Measurements from ENCODE around the gene ALDH7A1.

ALDH7A1 gene

DNA sequence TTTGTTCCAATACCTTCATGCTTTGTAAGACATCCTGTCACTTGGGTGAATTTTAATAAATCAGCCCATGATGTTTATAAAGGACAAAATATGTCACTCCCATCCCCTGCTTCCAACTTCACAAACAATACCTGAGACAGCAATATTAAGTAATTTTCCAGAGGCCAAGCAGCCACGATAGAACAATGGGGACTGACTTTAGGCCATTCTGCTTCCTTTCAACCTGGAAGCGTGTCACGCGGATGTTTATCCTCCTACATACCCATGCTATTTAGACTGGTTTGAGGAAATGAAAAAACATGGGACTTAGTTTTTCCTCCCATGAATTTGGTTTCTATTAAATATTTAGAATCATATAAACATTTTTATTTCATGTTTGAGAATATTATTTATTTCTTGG lies 88.9 kb downstream of the ALDH7A1 start:
- Histone ChIP-seq H3K9me3 (ENCODE audit: low read depth, low read length) (no peaks in the 10 kb centered on the region), H3K9ac (ENCODE audit: insufficient read length) (no peak overlapping the region), H3K4me3 (no peak overlapping the region), H3K36me3 (ENCODE audit: insufficient read depth, low read length) (no peaks in the 10 kb centered on the region), H3K27ac (no peak overlapping the region)
- no peak for DNase-seq (ENCODE audit: low read depth, low spot score)
- no peak for TF ChIP-seq EZH2 (IDR thresholded peaks at IDR 0.05)

DNA sequence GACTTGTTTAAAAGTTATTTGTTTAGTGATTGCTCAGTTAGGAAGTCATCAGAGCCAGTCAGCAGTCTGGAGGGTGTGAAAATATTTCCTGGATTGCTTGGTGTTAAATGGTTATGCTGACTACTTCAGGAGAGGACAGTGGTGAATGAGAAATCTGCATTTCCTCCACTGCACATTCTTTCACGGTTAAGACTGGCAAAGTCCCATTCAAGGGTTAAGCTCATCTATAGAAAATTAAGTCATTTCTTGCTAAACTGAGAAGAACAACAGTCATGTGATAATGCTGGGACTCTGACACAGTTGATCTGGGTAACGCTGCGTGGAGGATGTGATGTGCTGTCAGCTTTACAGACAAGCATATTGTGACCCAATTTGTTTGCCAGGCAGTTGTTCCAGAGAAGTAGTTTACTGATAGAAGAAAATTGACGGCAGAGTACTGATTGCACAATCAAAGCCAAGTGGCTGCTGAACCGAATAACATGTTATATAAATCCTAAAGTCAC lies 91.4 kb downstream of the ALDH7A1 start:
- TF ChIP-seq POLR2AphosphoS5 (IDR thresholded peaks at IDR 0.05; ENCODE audit: borderline replicate concordance, low read depth, low read length) (no peak), EZH2 (IDR thresholded peaks at IDR 0.05) (no peak), FOXP2 (optimal IDR thresholded peaks at IDR 0.05; ENCODE audit: control extremely low read depth, extremely low read length, insufficient read depth) (no peak)
- H3K9ac ChIP-seq (ENCODE audit: insufficient read length), result no peak overlapping the region
- DNase-seq (ENCODE audit: low read depth, low spot score), result no peak
- H3K36me3 ChIP-seq (ENCODE audit: insufficient read depth, low read length), result no peaks in the 10 kb centered on the region
- no peak overlapping the region for H3K4me3 ChIP-seq
- no peak overlapping the region for H3K27ac ChIP-seq
- no peaks in the 10 kb centered on the region for H3K9me3 ChIP-seq (ENCODE audit: low read depth, low read length)

DNA sequence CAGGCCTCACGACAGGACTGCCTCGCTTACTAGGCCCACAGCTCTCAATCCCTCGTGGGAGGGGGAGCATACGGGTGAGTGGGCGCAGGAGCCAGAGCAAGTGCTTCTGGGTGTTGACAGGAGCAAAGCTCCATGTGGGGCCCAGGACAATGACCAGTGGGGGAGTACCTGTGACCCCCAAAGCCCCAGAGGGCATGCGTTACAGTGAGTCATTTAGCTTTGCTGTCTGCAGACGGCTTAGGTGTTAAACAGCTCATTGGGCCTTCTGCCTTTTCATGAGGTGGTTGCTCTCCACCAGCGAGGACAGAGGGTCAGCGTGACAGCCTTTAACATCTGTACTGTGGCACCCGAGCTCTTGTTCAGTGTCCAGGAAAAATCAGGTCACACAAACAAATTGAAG lies 93.6 kb downstream of the ALDH7A1 start:
- Histone ChIP-seq H3K27ac (no peak overlapping the region), H3K9ac (ENCODE audit: insufficient read length) (no peak overlapping the region), H3K9me3 (ENCODE audit: low read depth, low read length) (no peaks in the 10 kb centered on the region), H3K36me3 (ENCODE audit: insufficient read depth, low read length) (no peaks in the 10 kb centered on the region), H3K4me3 (no peak overlapping the region)
- no peak for TF ChIP-seq EZH2 (IDR thresholded peaks at IDR 0.05)
- no peak for TF ChIP-seq FOXP2 (optimal IDR thresholded peaks at IDR 0.05; ENCODE audit: control extremely low read depth, extremely low read length, insufficient read depth)
- TF ChIP-seq POLR2AphosphoS5 (IDR thresholded peaks at IDR 0.05; ENCODE audit: borderline replicate concordance, low read depth, low read length), result no peak
- no peak for DNase-seq (ENCODE audit: low read depth, low spot score)

DNA sequence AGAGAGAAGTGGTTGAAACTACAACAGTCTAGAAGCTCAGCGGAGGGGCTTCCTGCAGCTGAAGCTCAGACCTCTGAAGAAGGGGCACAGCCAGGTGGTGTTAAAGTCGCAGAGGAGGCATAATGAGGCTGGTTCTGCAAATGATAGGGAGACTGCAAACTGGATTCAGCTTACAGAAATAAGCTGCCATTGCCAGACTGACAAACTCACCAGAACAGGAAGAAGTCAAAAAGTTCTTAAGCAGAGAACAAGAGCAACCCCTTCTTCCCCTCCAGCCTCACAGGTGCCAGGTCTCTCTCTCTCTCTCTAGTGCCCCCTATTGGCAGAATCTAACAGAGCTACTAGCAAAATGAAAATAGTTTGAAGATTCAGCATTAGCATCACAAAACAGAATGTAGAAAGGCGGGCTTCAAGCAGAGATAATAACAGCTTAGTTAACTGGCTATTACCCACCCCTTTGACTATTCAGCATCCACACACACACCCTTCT lies 95.1 kb downstream of the ALDH7A1 start:
- H3K27ac ChIP-seq, result no peak overlapping the region
- H3K4me3 ChIP-seq, result no peak overlapping the region
- H3K9me3 ChIP-seq (ENCODE audit: low read depth, low read length), result no peaks in the 10 kb centered on the region
- TF ChIP-seq FOXP2 (optimal IDR thresholded peaks at IDR 0.05; ENCODE audit: control extremely low read depth, extremely low read length, insufficient read depth), result no peak
- TF ChIP-seq EZH2 (IDR thresholded peaks at IDR 0.05), result no peak
- TF ChIP-seq POLR2AphosphoS5 (IDR thresholded peaks at IDR 0.05; ENCODE audit: borderline replicate concordance, low read depth, low read length), result no peak
- no peak for DNase-seq (ENCODE audit: low read depth, low spot score)
- H3K9ac ChIP-seq (ENCODE audit: insufficient read length), result no peak overlapping the region
- H3K36me3 ChIP-seq (ENCODE audit: insufficient read depth, low read length), result no peaks in the 10 kb centered on the region

DNA sequence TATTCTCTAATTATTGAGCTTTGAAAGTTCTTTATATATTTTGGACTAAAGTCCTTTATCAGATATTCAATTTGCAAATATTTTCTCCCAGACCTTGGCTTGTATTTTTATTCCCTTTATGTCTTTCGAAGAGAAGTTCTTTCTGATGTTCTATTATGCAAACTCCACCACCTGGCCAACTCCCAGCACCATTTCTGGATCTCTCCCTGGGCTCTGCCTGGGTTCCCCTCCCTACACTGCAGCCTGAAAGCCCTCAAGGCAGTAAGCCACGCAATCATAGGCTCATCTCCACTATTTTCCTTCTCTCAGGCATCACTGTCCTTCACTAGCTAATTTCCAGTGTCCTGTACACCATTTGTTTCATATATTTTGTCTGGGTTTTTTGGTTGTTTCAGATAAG lies 95.7 kb downstream of the ALDH7A1 start:
- H3K9me3 ChIP-seq (ENCODE audit: low read depth, low read length), result no peaks in the 10 kb centered on the region
- TF ChIP-seq POLR2AphosphoS5 (IDR thresholded peaks at IDR 0.05; ENCODE audit: borderline replicate concordance, low read depth, low read length) (no peak), FOXP2 (optimal IDR thresholded peaks at IDR 0.05; ENCODE audit: control extremely low read depth, extremely low read length, insufficient read depth) (no peak), EZH2 (IDR thresholded peaks at IDR 0.05) (no peak)
- no peak overlapping the region for H3K27ac ChIP-seq
- H3K9ac ChIP-seq (ENCODE audit: insufficient read length), result no peak overlapping the region
- H3K36me3 ChIP-seq (ENCODE audit: insufficient read depth, low read length), result no peaks in the 10 kb centered on the region
- DNase-seq (ENCODE audit: low read depth, low spot score), result no peak
- H3K4me3 ChIP-seq, result no peak overlapping the region

DNA sequence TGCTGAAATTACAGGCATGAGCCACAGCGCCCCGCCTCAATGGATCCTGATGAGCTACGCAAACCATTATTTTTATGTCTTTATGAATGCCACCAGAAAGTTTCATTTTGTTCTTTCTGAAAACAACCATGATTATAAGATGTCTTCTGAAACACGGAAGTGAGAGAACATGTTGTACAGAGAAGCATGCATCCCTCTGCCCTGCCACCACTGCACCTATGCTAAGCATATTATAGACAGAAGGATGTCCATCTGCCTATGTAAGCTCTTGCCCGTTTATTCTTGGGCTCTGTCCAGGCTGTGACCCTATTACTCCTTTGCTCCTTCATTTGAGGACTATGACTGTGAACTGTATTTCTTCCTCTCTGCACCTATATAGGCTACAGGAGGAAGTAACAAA lies 97.5 kb downstream of the ALDH7A1 start:
- DNase-seq (ENCODE audit: low read depth, low spot score), result no peak
- no peak overlapping the region for H3K4me3 ChIP-seq
- TF ChIP-seq EZH2 (IDR thresholded peaks at IDR 0.05), result no peak
- no peak for TF ChIP-seq POLR2AphosphoS5 (IDR thresholded peaks at IDR 0.05; ENCODE audit: borderline replicate concordance, low read depth, low read length)
- TF ChIP-seq FOXP2 (optimal IDR thresholded peaks at IDR 0.05; ENCODE audit: control extremely low read depth, extremely low read length, insufficient read depth), result no peak
- H3K27ac ChIP-seq, result no peak overlapping the region
- H3K9me3 ChIP-seq (ENCODE audit: low read depth, low read length), result no peaks in the 10 kb centered on the region
- H3K36me3 ChIP-seq (ENCODE audit: insufficient read depth, low read length), result no peaks in the 10 kb centered on the region
- H3K9ac ChIP-seq (ENCODE audit: insufficient read length), result no peak overlapping the region

DNA sequence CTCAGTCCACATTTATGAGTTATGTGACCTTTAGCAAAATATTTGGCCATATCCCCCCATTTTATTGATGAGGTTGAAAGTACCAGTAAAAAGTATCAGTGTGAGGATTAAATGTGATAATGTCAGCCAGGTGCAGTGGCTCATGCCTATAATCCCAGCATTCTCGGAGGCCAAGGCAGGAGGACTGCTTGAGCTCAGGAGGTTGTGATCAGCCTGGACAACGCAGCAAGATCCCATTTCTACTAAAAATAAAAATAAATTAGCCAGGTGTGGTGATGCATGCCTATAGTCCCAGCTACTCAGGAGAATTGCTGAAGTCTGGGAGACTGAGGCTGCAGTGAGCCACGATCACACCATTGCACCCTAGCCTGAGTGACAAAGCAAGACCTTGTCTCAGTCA lies 100.6 kb downstream of the ALDH7A1 start:
- no peaks in the 10 kb centered on the region for H3K36me3 ChIP-seq (ENCODE audit: insufficient read depth, low read length)
- TF ChIP-seq FOXP2 (optimal IDR thresholded peaks at IDR 0.05; ENCODE audit: control extremely low read depth, extremely low read length, insufficient read depth), result no peak
- no peaks in the 10 kb centered on the region for H3K9me3 ChIP-seq (ENCODE audit: low read depth, low read length)
- no peak overlapping the region for H3K9ac ChIP-seq (ENCODE audit: insufficient read length)
- no peak for DNase-seq (ENCODE audit: low read depth, low spot score)
- no peak overlapping the region for H3K4me3 ChIP-seq
- H3K27ac ChIP-seq, result no peak overlapping the region

DNA sequence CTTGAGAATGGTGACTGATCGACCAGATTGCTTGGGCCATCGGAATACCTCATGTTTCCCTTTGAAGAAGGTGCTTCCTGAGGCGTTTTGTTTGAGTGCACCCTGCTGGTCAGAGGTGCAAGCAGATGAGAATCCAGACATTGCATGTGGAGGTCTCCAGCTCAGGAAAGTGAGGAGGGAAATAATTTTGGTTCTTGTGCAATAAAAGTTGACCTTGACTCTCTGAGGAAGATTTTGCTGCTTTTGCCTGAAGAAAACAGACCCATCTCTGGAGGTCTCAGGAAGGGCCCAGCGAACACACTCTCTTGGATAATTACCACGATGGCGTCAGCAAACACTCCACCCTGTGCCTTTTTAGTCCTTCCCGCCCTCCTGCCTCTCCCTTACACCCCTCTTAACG lies 102.1 kb downstream of the ALDH7A1 start:
- no peak overlapping the region for H3K4me3 ChIP-seq
- H3K9ac ChIP-seq (ENCODE audit: insufficient read length), result no peak overlapping the region
- H3K36me3 ChIP-seq (ENCODE audit: insufficient read depth, low read length), result no peaks in the 10 kb centered on the region
- DNase-seq (ENCODE audit: low read depth, low spot score), result no peak
- no peak overlapping the region for H3K27ac ChIP-seq
- TF ChIP-seq POLR2AphosphoS5 (IDR thresholded peaks at IDR 0.05; ENCODE audit: borderline replicate concordance, low read depth, low read length) (no peak), FOXP2 (optimal IDR thresholded peaks at IDR 0.05; ENCODE audit: control extremely low read depth, extremely low read length, insufficient read depth) (no peak), EZH2 (IDR thresholded peaks at IDR 0.05) (no peak)
- no peaks in the 10 kb centered on the region for H3K9me3 ChIP-seq (ENCODE audit: low read depth, low read length)

DNA sequence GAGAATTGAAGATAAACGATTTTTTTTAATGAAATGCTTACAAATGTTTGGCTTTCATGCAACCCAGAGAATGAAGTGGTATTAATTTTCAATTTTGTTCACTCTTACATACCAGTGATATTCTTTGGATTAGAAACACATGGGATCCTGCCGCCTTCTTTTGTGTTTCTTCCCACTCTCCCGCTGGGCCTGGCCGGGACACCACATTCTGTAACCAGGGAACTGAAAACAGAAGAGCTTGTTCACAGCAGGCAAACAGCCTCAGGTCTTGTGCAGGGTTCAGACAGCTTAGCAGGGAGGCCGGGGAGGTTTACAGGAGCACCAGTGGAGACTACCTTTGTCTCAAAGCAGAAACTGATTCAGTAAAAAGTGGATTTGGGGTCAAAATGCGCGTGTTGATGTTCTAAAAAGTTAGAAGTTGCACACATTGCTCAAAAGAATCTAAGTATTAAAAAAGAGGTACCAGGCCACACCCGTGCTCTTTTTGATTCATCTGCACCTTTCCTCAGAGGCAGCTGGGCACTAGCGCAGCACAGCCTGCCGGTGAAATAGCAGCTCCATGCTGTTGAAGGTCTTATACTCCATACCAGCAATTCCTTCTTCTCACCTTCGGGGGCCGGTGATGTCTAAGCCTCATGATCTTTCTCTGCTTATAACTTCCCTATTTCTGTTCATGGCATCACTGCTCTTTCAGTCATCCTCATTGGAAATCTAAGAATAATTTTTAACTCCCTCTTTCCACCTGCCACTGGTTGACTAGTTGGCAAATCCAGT lies 104.7 kb downstream of the ALDH7A1 start:
- H3K9ac ChIP-seq (ENCODE audit: insufficient read length), result no peak overlapping the region
- TF ChIP-seq POLR2AphosphoS5 (IDR thresholded peaks at IDR 0.05; ENCODE audit: borderline replicate concordance, low read depth, low read length), result peak; percentile 65; the same call in 1 of the 2 replicates
- TF ChIP-seq FOXP2 (optimal IDR thresholded peaks at IDR 0.05; ENCODE audit: control extremely low read depth, extremely low read length, insufficient read depth), result no peak
- H3K4me3 ChIP-seq, result peak overlapping the region; percentile 50
- DNase-seq (ENCODE audit: low read depth, low spot score), result peak; percentile 85
- peak overlapping the region; percentile 55; the same call in 1 of the 2 replicates for H3K27ac ChIP-seq
- H3K9me3 ChIP-seq (ENCODE audit: low read depth, low read length), result no peaks in the 10 kb centered on the region
- peaks cover 11% of the 10 kb centered on the region for H3K36me3 ChIP-seq (ENCODE audit: insufficient read depth, low read length)

All from SK-N-MC (cell line).